Measurements from ENCODE around the gene SLC49A4.

GRCh38 chr3:122859021-122859805 is 64.3 kb downstream of the SLC49A4 start:
- TF ChIP-seq IRF1 (CRISPR knock-in tag; IDR thresholded peaks at IDR 0.05; ENCODE audit: low read depth) (no peak), MAX (IDR thresholded peaks at IDR 0.05) (no peak), GLMP (CRISPR knock-in tag; IDR thresholded peaks at IDR 0.05; ENCODE audit: borderline replicate concordance) (no peak), POLR2A (IDR thresholded peaks at IDR 0.05; ENCODE audit: insufficient read depth in 1 of 2, low read depth in 2 of 2, low read length in 2 of 2) (no peak), ZBTB4 (CRISPR knock-in tag; IDR thresholded peaks at IDR 0.05; ENCODE audit: borderline replicate concordance) (no peak), SMAD1 (CRISPR knock-in tag; IDR thresholded peaks at IDR 0.05; ENCODE audit: borderline replicate concordance, low read depth) (no peak), ERF (CRISPR knock-in tag; IDR thresholded peaks at IDR 0.05) (no peak), ZNF253 (CRISPR knock-in tag; IDR thresholded peaks at IDR 0.05; ENCODE audit: borderline replicate concordance) (no peak)

Data from HepG2 (cell line).